Kasumi-1 (cell line): ENCODE results near the gene TMTC2.
A peak's percentile ranks its signal among the peaks of the same experiment; 100 is the strongest.

Experiments
- DNase-seq, 2 experiments: peaks; one replicate each; lab custom pipeline; 2025; lab: John Stamatoyannopoulos, UW

TMTC2 gene

GRCh38 chr12:82686168-82687020 lies at the start of gene TMTC2:
Gene TMTC2 (plus strand): TSS chr12:82686906.
- DNase-seq: peak; percentile 84 to 86

GRCh38 chr12:82638324-82638723 lies 48.4 kb upstream of the TMTC2 start:
- no peak for DNase-seq

- DNase-seq: no peak
Measured at GRCh38 chr12:82644896-82645295, 41.8 kb upstream of the TMTC2 start.

- no peak for DNase-seq
Measured at GRCh38 chr12:82645414-82645813, 41.3 kb upstream of the TMTC2 start.

- DNase-seq: no peak
Measured at GRCh38 chr12:82647853-82648252, 38.9 kb upstream of the TMTC2 start.

GRCh38 chr12:82648259-82648909 lies 38.3 kb upstream of the TMTC2 start:
- DNase-seq: no peak

- no peak for DNase-seq
Measured at GRCh38 chr12:82650627-82651337, 35.9 kb upstream of the TMTC2 start.

GRCh38 chr12:82651489-82651888 lies 35.2 kb upstream of the TMTC2 start:
- DNase-seq: no peak

- DNase-seq: no peak
Measured at GRCh38 chr12:82652071-82652470, 34.6 kb upstream of the TMTC2 start.

GRCh38 chr12:82655751-82656150 lies 31.0 kb upstream of the TMTC2 start:
- DNase-seq: no peak

- no peak for DNase-seq
Measured at GRCh38 chr12:82659343-82660207, 27.1 kb upstream of the TMTC2 start.

- DNase-seq: no peak
Measured at GRCh38 chr12:82660541-82661325, 26.0 kb upstream of the TMTC2 start.

GRCh38 chr12:82663893-82664292 lies 22.8 kb upstream of the TMTC2 start:
- DNase-seq: no peak

GRCh38 chr12:82665142-82665923 lies 21.4 kb upstream of the TMTC2 start:
- no peak for DNase-seq

GRCh38 chr12:82666830-82667229 lies 19.9 kb upstream of the TMTC2 start:
- no peak for DNase-seq

- DNase-seq: no peak
Measured at GRCh38 chr12:82671673-82672195, 15.0 kb upstream of the TMTC2 start.

- DNase-seq: no peak
Measured at GRCh38 chr12:82672811-82673495, 13.8 kb upstream of the TMTC2 start.

- no peak for DNase-seq
Measured at GRCh38 chr12:82673698-82674097, 13.0 kb upstream of the TMTC2 start.

GRCh38 chr12:82675246-82675645 lies 11.5 kb upstream of the TMTC2 start:
- no peak for DNase-seq
